ENCODE data around the gene MYO6.

GRCh38 chr6:75802366-75802765, 53.3 kb downstream of the MYO6 start:
- TF ChIP-seq POLR2A (IDR thresholded peaks at IDR 0.05) (no peak), CTCF (IDR thresholded peaks at IDR 0.05) (no peak)

Data from right lobe of liver (tissue), 4 donors.